GM19468 (cell line): ENCODE data around the gene HDAC4.

ENCODE experiments used
- ATAC-seq: cut with Tn5 transposase; IDR thresholded peaks from one replicate; pipeline ENCODE4 v1.9.1; 2021; ENCODE audit warnings: mild to moderate bottlenecking, moderate library complexity, moderate number of reproducible peaks; ENCODE audit not compliant: unreplicated experiment; ENCODE audit errors: extremely low read depth

The HDAC4 gene

GRCh38 chr2:239331560-239331959 is 69.3 kb downstream of the HDAC4 start:
- no peak for ATAC-seq

- no peak for ATAC-seq
Measured at GRCh38 chr2:239330836-239331235, 70.0 kb downstream of the HDAC4 start.

DNA sequence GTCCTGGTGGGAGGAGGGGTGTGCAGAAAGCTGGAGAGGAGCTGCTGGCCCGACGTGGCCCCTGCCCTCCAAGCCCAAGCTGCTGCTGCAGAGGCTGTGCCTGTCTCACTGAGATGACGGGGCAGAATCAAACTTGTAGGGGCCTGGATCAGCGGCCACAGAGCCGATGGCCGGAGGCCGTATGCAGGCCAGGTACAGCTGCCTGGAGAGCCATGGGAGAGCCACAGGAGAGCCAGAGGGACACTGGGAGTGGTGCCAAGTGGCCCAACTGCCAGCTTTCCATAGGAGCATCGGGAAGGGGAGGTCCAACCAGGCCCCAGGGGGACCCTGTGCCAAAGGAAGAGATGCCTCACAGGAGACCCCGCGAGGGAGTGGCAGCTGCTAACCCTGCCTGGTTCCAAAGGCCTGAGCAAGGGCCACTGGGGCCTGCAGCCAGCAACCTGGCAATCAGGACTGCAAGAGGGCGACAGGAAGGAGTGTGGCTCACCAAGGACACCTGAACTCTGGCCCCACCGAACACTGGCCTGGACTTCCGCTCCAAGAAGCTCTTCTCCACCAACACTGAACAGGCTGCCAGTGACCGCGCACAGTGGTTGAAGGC is 70.7 kb downstream of the HDAC4 start:
- ATAC-seq = no peak

- no peak for ATAC-seq
Measured at GRCh38 chr2:239329284-239329971, 71.4 kb downstream of the HDAC4 start.

- no peak for ATAC-seq
Measured at GRCh38 chr2:239328351-239329191, 72.2 kb downstream of the HDAC4 start.

DNA sequence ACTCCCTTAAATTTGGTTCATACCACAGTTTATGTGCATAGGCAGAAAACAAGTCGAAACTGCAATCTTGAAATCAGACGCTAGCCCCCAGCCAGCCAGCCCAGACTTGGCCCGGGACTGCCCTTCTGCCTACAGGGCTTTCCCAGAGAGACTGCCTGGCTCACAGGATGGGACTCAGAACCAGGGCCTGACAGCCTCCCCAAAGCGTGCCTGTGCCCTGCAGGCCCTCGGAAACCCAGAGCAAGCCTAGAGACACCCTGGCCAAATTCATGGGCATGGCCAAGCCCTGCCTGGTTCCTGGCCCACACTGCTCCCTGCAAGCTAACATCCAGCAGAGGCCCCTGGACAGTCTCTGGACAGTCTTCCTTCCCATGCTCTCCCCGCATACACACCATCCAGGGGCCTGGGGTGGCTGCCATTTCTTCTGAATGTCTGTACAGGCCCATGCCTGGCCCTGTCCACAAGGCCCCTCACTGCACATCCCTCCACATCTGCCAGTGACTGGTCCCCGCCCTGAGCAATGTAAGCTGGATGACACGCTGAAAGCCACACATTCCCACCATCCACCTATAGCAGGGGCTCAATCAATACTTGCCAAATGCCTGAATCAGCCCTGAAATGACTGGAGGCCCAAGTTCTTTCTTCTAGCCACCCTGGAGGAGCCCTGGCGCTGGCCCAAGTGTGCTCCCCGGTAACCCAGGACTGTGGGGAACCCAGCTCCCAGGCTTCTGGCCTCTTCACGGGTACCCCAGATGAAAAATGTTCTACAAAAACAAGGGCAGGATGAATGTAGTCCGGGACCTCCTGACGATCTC is 73.1 kb downstream of the HDAC4 start:
- no peak for ATAC-seq

DNA sequence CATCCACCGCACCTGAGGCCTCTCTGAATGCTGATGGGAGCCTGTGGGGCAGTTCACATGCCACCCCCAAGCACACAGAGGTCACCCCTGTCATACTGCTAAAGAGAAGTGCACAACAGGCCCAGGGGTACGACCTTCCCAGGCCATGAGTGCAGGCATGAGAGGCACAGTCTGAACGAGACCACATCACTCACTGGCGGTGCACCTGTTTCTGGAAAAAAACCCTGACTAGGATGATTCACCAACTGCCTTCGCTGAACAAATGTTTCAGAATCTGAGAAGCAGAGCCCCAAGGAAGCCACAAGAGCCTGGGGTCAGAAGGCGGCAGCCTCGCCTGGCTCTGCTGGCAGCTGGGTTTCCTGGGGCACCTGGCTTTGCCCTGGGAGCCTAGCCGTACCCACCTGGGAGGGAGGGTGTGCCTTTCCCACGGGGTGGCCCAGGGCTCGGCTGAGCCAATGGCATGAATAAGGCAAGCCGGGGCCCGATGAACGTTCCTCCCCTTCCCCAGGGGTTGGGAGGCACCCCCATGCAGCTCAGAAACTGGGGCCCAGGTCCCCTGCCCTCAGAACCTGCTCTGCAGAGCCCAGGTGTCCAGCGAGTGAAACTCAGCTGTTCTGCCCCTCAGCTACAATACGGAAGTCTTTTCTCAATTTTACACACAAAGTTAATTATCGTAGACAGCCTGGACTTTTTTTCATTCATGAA is 73.8 kb downstream of the HDAC4 start:
- ATAC-seq = peak; percentile 36

GRCh38 chr2:239324456-239324855 is 76.4 kb downstream of the HDAC4 start:
- ATAC-seq = no peak

DNA sequence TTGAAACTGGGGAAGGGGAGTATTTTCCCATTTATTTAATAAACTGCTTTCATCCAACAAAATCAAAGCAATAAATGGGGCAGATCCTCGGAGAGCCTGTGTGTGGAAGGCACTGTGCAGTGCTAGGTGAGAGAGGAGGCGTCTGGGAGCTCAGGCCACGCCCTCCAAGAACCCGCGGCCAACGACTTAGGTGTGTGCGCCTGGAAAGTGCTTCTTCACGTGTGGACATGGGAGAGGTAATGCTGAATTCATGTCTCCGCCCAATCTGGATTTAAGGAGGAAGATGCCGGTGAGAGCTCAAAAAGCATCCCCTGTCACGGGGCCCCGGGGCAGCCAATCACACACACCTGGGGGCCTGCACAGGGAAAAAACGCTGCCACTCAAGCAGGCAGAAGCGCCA is 77.4 kb downstream of the HDAC4 start:
- no peak for ATAC-seq

GRCh38 chr2:239322416-239323086 is 78.3 kb downstream of the HDAC4 start:
- no peak for ATAC-seq

- no peak for ATAC-seq
Measured at GRCh38 chr2:239321596-239322415, 79.0 kb downstream of the HDAC4 start.

DNA sequence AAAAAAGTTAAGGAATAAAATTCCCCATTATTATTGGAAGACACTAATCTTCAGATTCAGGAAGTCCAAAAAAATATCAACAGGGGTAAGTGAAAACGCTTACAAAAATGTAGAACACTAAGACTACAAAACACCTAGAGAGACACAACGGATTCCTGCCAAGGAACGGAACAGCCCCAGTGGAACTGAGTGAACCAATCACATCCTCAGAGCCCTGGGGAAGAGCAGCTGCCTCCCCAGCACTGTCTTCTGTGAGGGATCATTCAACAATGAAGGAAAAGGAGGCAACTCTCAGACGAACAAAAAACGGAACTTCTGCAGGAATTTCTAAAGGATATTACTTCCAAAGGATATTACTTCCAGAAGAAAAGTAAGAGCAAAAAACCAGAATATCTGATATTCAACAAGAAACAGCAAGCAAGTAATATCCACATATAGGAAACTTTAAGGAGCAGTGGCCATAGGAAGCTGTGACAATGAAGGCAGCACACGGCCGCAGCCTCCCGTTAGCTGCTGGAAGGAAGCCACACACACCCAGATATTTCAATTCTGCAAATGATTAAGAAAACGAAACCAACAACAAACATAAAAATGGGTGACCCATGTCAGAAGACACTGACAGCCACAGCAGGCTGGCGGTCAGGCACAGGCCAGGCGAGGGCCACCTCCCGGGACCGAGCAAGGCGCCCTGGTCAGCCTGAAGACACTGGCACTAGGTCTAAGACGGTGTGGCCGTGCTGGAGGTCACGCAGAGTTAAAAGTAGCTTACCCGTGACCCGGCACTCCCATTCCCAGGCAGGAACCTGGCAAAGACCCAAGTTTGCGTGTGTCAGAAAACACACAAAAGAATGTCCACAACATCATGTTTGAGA is 81.8 kb downstream of the HDAC4 start:
- peak; percentile 48 for ATAC-seq

DNA sequence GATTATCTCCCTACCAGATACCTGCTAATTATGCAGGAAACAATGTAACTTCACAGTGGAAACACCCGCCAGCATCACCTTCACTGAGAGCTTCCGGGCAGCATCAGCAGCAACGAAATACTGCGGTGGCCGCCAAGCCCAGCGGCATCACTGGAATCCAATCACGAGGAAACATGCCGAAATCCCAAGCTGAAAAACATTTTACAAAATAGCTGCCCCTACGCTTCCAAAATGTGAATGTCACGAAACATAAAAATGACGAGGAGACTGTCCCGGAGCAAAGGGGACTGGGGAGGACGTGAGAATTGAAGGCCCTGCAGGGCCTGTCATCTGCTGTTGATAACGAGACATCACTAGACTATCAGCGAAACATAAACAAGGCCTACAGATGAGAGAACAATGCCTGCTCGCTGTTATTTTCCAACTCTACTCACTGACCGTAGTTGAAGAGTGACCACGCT is 82.6 kb downstream of the HDAC4 start:
- no peak for ATAC-seq

DNA sequence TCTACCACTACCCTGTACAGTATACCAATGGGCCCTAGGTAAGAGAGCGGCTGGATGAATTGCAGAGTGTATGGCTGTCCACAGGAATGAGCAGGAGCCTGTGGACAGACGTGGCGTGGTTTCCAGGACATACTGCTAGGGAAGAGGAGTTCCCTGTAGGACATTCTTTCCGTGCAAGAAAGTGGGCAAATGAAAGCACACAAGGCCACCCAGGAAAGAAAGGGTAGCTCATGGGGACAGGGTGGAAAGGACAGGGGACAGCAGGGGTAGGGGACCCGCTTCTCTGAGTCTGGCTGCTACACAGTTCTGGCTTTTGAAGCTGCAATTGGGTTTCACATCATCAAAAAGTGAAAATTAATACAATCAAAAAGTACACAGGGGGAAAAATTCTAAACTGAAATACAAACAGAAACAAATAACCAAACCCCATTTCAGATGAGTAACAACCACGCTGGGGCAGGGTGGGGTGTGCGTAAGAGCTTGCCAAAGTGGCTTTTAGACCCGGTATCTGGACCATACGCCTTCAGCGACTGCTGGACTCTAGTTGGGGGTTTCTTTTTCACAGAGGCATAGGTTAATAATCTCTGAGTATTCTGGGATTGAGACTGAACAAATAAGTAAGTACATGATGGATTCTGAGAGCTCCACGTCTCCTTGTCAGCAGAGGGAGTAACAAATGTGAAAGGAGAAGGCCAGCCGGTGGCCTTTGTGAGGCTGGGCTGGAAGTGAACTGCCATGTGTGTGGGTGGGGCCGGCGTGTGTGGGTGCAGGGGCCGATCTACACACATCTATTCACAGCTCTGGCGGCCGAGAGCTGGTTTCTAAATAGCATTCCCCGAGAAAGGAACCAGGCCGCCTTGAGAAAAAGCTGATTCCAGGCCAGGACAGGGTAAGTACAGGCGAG is 84.0 kb downstream of the HDAC4 start:
- ATAC-seq = no peak

GRCh38 chr2:239315308-239315707 is 85.5 kb downstream of the HDAC4 start:
- ATAC-seq = no peak

GRCh38 chr2:239313776-239314175 is 87.0 kb downstream of the HDAC4 start:
- ATAC-seq = no peak
